Activated T-cell treated with anti-CD3 and anti-CD28 coated beads, Interleukin-2, amount 50 U/mL, for 4 hours (primary cell): ENCODE results near the gene TMC7. TPM values are rescaled to one million over a fixed set of nuclear protein-coding genes. Genes with fewer than 3 reads are reported as not detected.
"Not testable (repeated sequence)": the region's sequence is repeated elsewhere in the genome, so short reads cannot be mapped to it uniquely, and the experiment has no call there.

Experiments used
- ATAC-seq, 2 donors: fragments of 200-7000 bp; cut with Tn5 transposase; one replicate each; pipeline ENCODE4 v1.10.0; 2021
- DNase-seq: peaks from one replicate; pipeline ENCODE4 v3.0.0-alpha.2; 2020
- H3K27me3 Mint-ChIP-seq: one replicate; pipeline ENCODE4 v1.8.0; 2021; ENCODE audit warnings: low read depth, mixed read lengths
- H3K36me3 Mint-ChIP-seq: one replicate; pipeline ENCODE4 v1.8.0; 2022; ENCODE audit warnings: mixed read lengths; ENCODE audit not compliant: insufficient read depth
- H3K4me1 Mint-ChIP-seq: one replicate; pipeline ENCODE4 v1.8.0; 2021; ENCODE audit warnings: low read depth, mixed read lengths
- H3K4me3 Mint-ChIP-seq: one replicate; pipeline ENCODE4 v1.8.0; 2021; ENCODE audit warnings: mild to moderate bottlenecking, moderate library complexity, mixed read lengths
- H3K9me3 Mint-ChIP-seq: one replicate; pipeline ENCODE4 v1.8.0; 2021; ENCODE audit warnings: mixed read lengths
- total RNA-seq, 3 donors: library from RNA; stranded (reverse); gene quantifications; one replicate each; pipeline ENCODE4 v1.2.1, GENCODE V29; 2021

The TMC7 gene
- total RNA-seq, 3 donors from 2014 or later, result not detected

GRCh38 chr16:18997001-18997400, 13.3 kb downstream of the TMC7 start:
- not testable (repeated sequence) for H3K4me1 Mint-ChIP-seq, H3K36me3 Mint-ChIP-seq

DNA sequence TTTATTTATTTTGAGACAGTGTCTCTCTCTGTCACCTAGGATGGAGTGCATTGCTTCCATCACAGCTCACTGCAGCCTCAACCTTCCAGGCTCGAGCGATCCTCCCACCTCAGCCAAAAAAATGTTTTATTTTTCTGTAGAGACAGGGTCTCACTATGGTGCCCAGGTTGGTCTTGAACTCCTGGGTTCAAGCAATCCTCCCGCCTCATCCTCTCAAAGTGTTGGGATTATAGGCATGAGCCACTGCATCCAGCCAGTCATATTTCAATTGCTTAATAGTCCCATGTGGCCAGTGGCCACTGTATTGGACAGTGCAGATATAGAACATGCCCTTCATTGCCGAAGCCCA, 15.3 kb downstream of the TMC7 start:
- ATAC-seq (no peak), DNase-seq (no peak)

More at GRCh38 chr16:18997001-18997400, 13.3 kb downstream of the TMC7 start:
- not testable (repeated sequence) for ATAC-seq, H3K9me3 Mint-ChIP-seq, H3K27me3 Mint-ChIP-seq, DNase-seq, H3K4me3 Mint-ChIP-seq

GRCh38 chr16:19001788-19002187, 18.1 kb downstream of the TMC7 start:
- peaks cover under 1% of the 10 kb centered on the region for H3K27me3 Mint-ChIP-seq
- no peak overlapping the region for H3K4me3 Mint-ChIP-seq
- no peak for DNase-seq
- no peaks in the 10 kb centered on the region for H3K4me1 Mint-ChIP-seq
- H3K36me3 Mint-ChIP-seq, result no peaks in the 10 kb centered on the region
- H3K9me3 Mint-ChIP-seq, result no peaks in the 10 kb centered on the region
- no peak for ATAC-seq

More for the DNA sequence above, 15.3 kb downstream of the TMC7 start:
- Mint-ChIP-seq H3K27me3 (peaks cover 6% of the 10 kb centered on the region), H3K4me1 (no peaks in the 10 kb centered on the region), H3K36me3 (no peaks in the 10 kb centered on the region), H3K9me3 (no peaks in the 10 kb centered on the region), H3K4me3 (no peak overlapping the region)

DNA sequence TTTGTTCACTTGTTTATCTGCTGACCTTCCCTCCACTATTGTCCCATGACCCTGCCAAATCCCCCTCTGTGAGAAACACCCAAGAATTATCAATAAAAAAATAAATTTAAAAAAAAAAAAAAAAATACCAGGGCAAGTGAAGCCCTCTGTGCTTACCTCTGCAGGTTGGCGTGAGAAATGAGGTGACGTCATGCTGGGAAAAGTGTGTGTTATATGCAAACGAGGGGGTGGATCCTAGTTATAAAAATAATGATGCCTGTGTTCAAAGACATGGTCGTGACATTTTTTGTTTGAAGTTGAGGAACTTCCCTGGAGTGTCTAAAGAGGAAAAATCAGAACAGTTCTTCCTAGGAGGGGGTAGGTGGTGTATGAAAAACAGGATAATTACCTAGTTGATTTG, 20.2 kb downstream of the TMC7 start:
- H3K9me3 Mint-ChIP-seq, result no peaks in the 10 kb centered on the region
- no peak for ATAC-seq

GRCh38 chr16:19005561-19006445, 22.1 kb downstream of the TMC7 start:
- ATAC-seq (no peak), DNase-seq (no peak)
- Mint-ChIP-seq H3K4me1 (no peaks in the 10 kb centered on the region), H3K4me3 (no peak overlapping the region), H3K9me3 (peaks cover 2% of the 10 kb centered on the region), H3K36me3 (no peaks in the 10 kb centered on the region), H3K27me3 (no peaks in the 10 kb centered on the region)

More for the DNA sequence above, 20.2 kb downstream of the TMC7 start:
- no peaks in the 10 kb centered on the region for H3K4me1 Mint-ChIP-seq
- no peaks in the 10 kb centered on the region for H3K36me3 Mint-ChIP-seq
- DNase-seq, result no peak
- no peak overlapping the region for H3K4me3 Mint-ChIP-seq
- H3K27me3 Mint-ChIP-seq, result no peaks in the 10 kb centered on the region

GRCh38 chr16:19006446-19007315, 22.9 kb downstream of the TMC7 start:
- Mint-ChIP-seq H3K4me3 (no peak overlapping the region), H3K36me3 (no peaks in the 10 kb centered on the region), H3K27me3 (no peaks in the 10 kb centered on the region), H3K4me1 (no peaks in the 10 kb centered on the region), H3K9me3 (peaks cover 7% of the 10 kb centered on the region)
- DNase-seq (no peak), ATAC-seq (no peak)

- Mint-ChIP-seq H3K36me3 (no peaks in the 10 kb centered on the region), H3K9me3 (peaks cover 7% of the 10 kb centered on the region), H3K27me3 (no peaks in the 10 kb centered on the region), H3K4me3 (no peak overlapping the region), H3K4me1 (no peaks in the 10 kb centered on the region)
- DNase-seq (no peak), ATAC-seq (no peak)
These were observed 24.8 kb downstream of the TMC7 start for GRCh38 chr16:19008245-19009169.

DNA sequence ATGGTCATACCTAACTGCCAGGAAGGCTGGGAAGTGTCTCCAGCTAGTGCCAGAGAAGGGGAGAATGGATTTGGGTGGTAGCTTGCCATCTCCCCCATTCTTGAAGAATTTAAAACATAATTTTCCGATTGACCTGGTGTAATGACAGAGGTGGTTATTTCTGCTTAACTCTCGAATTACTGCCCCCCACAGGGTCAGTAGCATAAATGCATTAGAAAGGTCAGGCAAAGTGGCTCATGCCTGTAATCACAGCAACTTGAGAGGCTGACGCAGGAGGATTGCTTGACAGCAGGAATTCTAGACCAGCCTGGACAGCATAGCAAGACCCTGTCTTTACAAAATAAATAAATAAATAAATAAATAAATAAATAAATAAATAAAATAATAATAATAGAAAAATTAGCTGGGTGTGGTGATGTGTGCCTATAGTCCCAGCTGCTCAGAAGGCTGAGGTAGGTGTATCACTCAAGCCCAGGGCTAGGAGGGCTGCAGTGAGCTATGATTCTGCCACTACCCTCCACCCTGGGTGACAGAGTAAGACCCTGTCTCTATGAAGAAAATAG, 27.5 kb downstream of the TMC7 start:
- Mint-ChIP-seq H3K4me1 (no peaks in the 10 kb centered on the region), H3K36me3 (no peaks in the 10 kb centered on the region), H3K27me3 (no peaks in the 10 kb centered on the region), H3K4me3 (no peak overlapping the region), H3K9me3 (peaks cover 7% of the 10 kb centered on the region)
- no peak for ATAC-seq
- DNase-seq, result no peak

- H3K9me3 Mint-ChIP-seq, result peaks cover 7% of the 10 kb centered on the region
- peaks cover 5% of the 10 kb centered on the region for H3K27me3 Mint-ChIP-seq
- no peak for DNase-seq
- ATAC-seq, result no peak
- H3K4me1 Mint-ChIP-seq, result no peaks in the 10 kb centered on the region
- H3K4me3 Mint-ChIP-seq, result no peak overlapping the region
- H3K36me3 Mint-ChIP-seq, result no peaks in the 10 kb centered on the region
These were observed 30.7 kb downstream of the TMC7 start for GRCh38 chr16:19014461-19014860.

DNA sequence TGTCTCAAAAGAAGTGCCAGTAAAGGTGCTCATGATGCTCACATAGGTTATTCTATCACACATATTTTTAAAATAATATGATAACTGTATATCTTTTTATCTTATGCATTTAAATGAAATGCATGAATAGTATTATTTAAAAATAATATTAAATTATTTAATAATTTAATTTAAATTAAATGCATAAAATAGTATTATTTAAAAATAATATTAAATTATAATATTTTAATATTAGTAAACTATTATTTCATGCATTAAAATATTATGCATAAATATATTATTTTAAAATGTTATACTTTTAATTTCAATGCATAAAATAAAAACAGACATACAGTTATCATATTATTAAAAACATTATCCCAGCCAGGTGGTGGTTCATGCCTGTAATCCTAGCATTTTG, 33.4 kb downstream of the TMC7 start:
- H3K4me1 Mint-ChIP-seq, result no peaks in the 10 kb centered on the region
- no peaks in the 10 kb centered on the region for H3K36me3 Mint-ChIP-seq
- ATAC-seq (no peak), DNase-seq (no peak)
- H3K27me3 Mint-ChIP-seq, result peaks cover 5% of the 10 kb centered on the region
- H3K4me3 Mint-ChIP-seq, result no peak overlapping the region
- H3K9me3 Mint-ChIP-seq, result no peaks in the 10 kb centered on the region

GRCh38 chr16:19020689-19021088, 37.0 kb downstream of the TMC7 start:
- no peaks in the 10 kb centered on the region for H3K9me3 Mint-ChIP-seq
- no peak for ATAC-seq
- no peaks in the 10 kb centered on the region for H3K4me1 Mint-ChIP-seq
- no peaks in the 10 kb centered on the region for H3K36me3 Mint-ChIP-seq
- DNase-seq, result no peak
- no peak overlapping the region for H3K4me3 Mint-ChIP-seq
- peaks cover 5% of the 10 kb centered on the region for H3K27me3 Mint-ChIP-seq

DNA sequence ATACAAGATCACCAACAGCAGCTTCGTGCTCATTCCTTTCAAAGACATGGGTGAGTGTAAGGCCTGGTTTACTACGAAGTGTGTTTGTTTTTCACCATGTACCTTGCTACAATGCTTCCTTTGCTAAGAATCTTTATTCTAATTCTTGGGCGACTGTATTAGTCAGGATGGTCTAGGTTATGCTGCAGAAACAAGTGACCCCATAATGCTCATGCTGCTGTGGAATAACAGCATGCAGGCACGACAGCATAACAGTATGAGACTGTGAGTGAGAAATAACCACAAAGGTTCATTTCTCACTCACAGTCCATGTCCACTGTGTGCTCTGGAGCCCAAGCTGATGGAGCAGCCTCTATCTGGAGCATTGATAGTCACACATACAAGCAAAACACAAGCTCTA, 38.0 kb downstream of the TMC7 start:
- H3K36me3 Mint-ChIP-seq, result no peaks in the 10 kb centered on the region
- DNase-seq (no peak), ATAC-seq (no peak)
- no peaks in the 10 kb centered on the region for H3K9me3 Mint-ChIP-seq
- H3K27me3 Mint-ChIP-seq, result peaks cover 2% of the 10 kb centered on the region
- H3K4me3 Mint-ChIP-seq, result no peak overlapping the region
- H3K4me1 Mint-ChIP-seq, result no peaks in the 10 kb centered on the region

GRCh38 chr16:19027416-19027815, 43.7 kb downstream of the TMC7 start:
- no peaks in the 10 kb centered on the region for H3K9me3 Mint-ChIP-seq
- H3K27me3 Mint-ChIP-seq, result no peaks in the 10 kb centered on the region
- H3K4me3 Mint-ChIP-seq, result no peak overlapping the region
- DNase-seq (no peak), ATAC-seq (no peak)
- no peaks in the 10 kb centered on the region for H3K36me3 Mint-ChIP-seq
- H3K4me1 Mint-ChIP-seq, result no peaks in the 10 kb centered on the region

- no peaks in the 10 kb centered on the region for H3K36me3 Mint-ChIP-seq
- no peaks in the 10 kb centered on the region for H3K27me3 Mint-ChIP-seq
- DNase-seq, result no peak
- no peaks in the 10 kb centered on the region for H3K9me3 Mint-ChIP-seq
- no peak overlapping the region for H3K4me3 Mint-ChIP-seq
- ATAC-seq, result no peak
- no peaks in the 10 kb centered on the region for H3K4me1 Mint-ChIP-seq
These were observed 46.2 kb downstream of the TMC7 start for GRCh38 chr16:19029980-19030379.
